Measurements from ENCODE around the gene OBSCN.

Gene OBSCN

DNA sequence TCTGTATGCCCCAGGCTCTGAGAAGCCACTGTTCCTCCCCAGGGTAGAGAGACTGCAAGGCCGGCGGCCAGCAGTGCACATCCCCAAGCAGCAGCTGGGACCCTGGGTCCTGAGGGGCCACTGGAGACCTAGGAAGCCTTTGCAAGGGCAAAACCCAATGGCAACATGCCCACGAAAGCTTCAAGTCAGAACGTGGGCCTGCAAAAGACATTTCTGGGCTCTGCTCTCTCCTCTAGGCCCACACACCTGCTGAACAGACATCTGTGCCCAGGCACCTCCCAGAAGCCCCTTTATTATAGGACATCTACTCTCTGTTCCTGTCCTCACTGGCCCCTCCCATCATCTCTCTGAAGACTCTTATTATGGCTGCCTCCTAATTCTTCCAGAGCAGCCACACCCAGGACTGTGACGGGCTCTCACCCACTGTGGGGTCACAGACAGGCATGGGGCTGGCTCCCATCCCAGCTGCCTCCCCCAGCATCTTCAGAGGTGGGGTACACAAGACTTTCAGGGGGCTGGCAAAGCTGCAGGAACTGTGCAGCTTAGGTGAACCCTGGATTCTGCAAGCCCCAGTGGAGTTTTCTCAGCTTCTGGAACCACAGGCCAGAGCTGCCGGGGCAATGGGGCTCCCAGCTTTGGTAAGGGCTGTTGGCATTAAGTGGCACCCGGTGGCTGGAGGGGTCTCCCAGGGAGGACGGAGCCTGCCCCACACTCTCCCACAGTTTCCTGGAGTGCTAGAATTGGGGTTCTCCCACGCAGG is 186.1 kb downstream of the OBSCN start:
- DNase-seq: no peak

- DNase-seq: no peak
Observed at GRCh38 chr1:228394571-228395394, 186.9 kb downstream of the OBSCN start.

- DNase-seq: no peak
Observed at GRCh38 chr1:228396770-228397662, 189.2 kb downstream of the OBSCN start.

- no peak for DNase-seq
Observed at GRCh38 chr1:228397966-228398365, 190.1 kb downstream of the OBSCN start.

DNA sequence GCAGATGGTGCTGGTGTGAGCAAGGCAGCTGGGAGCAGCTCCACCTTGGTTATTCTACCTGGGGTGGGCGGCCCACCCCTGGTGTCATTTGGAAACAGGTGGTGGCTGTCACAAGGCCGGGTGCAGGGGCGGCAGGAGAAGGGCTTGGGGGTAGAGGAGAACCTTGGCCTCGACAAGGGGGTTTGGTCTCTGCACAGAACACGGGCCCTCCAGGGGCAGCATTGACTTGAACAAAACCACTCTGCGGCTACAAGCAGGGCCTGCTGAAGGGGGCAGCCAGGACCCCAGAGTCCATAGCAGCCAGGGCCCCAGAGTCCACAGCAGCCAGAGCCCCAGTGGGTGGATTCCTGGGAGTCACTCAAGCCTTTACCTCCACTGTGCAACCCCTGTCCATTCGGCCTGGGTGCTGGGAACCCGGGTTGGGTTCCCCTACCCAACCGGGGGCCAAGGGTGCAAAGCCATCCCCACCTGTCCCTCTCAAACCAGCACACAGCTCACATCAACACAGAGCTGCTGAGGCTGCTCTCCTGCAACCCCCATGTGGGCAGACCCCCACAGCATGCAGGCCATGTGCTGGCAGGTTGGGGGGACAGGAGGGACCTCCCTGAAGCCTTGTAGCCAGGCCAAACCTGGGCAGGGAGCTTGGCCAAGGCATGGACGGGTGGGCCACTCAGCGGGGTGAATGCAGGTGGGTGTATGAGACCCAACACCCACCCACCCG is 191.1 kb downstream of the OBSCN start:
- no peak for DNase-seq

GRCh38 chr1:228399531-228400236 is 191.8 kb downstream of the OBSCN start:
- DNase-seq: no peak

DNA sequence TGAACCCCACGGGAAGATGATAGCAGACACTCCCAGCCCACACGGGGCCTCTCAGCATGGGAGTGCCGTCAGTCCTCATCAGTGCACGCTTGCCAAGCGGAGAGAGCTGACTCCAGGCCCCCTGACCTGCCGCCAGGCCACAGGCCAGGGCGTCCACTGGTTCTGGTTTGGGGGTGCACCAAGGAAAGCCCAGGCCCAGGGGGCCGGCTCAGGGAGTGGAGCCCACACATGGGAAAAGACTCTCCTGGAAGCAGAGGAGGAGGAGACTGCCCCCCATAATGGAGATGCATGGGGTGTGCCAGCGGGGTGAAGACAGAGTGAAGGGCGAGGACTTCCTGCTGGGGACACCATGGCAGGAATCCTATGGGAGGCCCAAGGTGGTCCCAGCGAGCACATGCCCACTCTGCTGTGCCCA is 192.4 kb downstream of the OBSCN start:
- DNase-seq: no peak

GRCh38 chr1:228400692-228401454 is 193.0 kb downstream of the OBSCN start:
- no peak for DNase-seq

- no peak for DNase-seq
Observed at GRCh38 chr1:228401782-228402640, 194.2 kb downstream of the OBSCN start.

GRCh38 chr1:228402641-228403025 is 194.8 kb downstream of the OBSCN start:
- DNase-seq: no peak

DNA sequence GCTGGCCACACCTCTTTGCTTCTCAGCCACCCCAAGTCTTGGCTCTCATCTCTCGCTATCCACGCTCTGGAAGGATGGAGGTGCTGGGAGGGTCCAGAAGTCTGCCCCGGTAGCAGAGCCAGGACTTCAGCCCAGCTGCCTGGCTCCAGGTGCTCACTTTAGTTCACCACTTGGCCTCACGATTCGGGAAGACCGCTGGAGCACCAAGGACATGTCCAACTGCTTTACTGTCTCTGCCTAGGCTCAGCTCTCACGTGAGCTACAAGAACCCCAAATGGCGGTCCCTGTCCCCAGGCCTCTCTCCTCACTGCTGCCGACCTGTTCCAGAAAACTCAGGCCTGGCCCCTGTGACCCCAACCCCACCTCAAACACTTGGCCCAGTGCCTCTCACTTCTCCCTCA is 195.4 kb downstream of the OBSCN start:
- DNase-seq: no peak

- no peak for DNase-seq
Observed at GRCh38 chr1:228404107-228404720, 196.4 kb downstream of the OBSCN start.

GRCh38 chr1:228405200-228405978 is 197.5 kb downstream of the OBSCN start:
- no peak for DNase-seq

DNA sequence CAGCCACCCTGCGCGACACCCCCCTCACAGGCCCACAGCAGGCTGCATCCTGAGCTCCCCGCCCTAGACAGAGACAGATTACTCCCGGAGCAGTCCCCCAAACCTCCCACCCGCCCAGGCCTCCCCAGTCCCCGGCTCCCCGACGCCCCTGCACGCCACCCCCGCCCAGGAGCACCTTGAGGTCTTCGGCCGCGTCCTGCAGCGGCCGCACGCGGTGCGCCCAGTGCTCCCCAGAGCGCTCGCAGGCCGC is 198.1 kb downstream of the OBSCN start:
- DNase-seq: no peak

DNA sequence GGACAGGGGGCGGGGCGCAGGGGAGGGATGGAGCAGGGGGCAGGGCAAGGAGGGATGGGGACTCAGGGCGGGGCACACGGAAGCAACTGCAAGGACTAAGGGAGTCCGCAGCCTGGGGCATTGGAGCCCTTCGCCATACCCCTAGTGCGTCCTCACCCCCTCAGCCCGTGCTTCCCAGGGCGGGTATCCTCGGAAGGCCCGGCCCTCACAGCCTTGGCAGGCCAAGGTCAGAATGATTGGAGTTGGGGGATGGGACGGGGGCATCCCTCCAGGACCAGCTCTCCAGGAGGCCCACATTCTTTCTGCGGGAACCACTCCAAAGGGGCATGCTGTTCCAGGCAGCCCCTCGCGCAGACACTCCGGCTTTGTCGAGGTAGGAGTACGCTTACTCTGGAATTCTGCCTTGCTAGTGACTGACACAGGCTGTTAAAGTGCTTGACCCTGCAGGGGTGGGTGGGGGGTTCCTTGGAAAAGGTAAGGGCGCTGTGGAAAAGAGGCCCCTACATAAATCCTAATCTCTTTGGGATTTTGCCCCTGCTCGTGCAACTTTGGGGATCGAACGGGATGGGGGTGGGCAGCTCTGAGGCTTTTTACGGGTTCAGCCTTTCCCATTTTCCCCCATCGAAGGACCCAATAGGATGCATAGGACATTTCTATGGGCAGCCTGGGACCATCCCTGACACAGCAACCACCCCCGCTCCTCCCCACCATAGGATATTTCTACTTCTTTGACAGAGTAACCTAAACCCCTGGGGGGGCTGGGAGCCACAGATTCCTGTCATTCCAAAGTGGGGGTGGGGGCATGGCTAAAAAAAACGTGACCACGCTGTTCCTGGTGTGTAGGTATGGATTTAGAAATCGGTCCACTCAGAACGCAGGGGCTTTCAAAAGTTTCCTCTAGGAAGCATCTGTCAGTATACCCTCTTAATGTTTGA is 199.5 kb downstream of the OBSCN start:
- no peak for DNase-seq

GRCh38 chr1:228408041-228408868 is 200.4 kb downstream of the OBSCN start:
- DNase-seq: no peak
